IPS-18c (cell line): ENCODE data around the gene LRRC27.
"Not testable (repeated sequence)": the region's sequence is repeated elsewhere in the genome, so short reads cannot be mapped to it uniquely, and the experiment has no call there.

ENCODE experiments used
- H3K4me3 ChIP-seq: 2 replicates; pipeline ENCODE4 v1.7.0; 2013; ENCODE audit warnings: low read depth, mild to moderate bottlenecking, low read length, moderate library complexity; ENCODE audit not compliant: insufficient read depth
- H3K9me3 ChIP-seq: one replicate; pipeline ENCODE4 v1.6.1; 2013; ENCODE audit warnings: mild to moderate bottlenecking, low read length, moderate library complexity; ENCODE audit not compliant: control insufficient read depth, insufficient read depth

Gene LRRC27

DNA sequence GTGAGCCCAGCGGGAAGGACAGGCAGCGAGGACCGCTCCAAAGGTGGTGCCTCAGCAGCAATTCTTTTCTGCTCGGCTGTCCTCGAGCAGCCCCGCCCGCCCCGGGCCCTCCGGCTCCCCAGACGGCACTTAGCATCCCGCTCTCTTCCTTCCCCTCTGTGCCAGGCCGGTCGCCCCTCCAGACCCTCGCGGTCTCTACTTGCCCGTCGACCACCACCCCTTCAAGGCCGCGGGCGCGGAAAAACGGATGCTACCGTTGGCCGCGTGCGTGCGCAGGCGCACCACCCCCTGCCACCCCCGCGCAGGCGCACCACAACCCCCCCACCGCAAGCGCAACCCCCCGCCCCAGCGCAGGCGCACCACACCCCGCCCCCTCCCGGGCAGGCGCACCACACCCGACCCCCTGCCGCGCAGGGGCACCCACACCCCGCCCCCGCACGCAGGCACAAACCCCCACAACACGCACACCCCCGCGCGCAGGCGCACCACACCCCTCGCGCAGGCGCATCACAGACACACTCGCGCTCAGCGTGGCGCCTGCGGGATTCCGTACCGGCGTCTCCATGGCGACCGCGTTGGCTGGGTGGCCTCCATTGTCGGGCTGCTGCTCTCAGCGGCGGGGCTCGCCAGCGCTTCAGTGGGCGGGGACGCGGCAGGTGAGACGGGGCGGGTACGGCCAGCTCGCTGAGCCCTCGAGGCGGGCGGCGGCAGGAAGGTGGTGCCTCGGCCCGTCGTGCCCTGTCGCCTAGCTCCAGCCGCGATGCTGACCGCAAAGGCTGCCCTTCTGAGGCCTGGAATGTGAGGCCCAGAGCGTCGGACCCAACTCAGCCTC is at the start of gene LRRC27:
LRRC27 (plus strand) TSS at position 593 of the 832 bp plus-strand sequence. CDS start 1,332 bp downstream, outside the sequence.
- peak within 1 kb of the TSS; percentile 73 for H3K4me3 ChIP-seq
- no peaks in the 10 kb centered on the region for H3K9me3 ChIP-seq

GRCh38 chr10:132282667-132283603 is 49.1 kb upstream of the LRRC27 start:
- no peaks in the 10 kb centered on the region for H3K9me3 ChIP-seq
- H3K4me3 ChIP-seq = no peak overlapping the region

GRCh38 chr10:132283604-132284382 is 48.2 kb upstream of the LRRC27 start:
- H3K9me3 ChIP-seq = no peaks in the 10 kb centered on the region

DNA sequence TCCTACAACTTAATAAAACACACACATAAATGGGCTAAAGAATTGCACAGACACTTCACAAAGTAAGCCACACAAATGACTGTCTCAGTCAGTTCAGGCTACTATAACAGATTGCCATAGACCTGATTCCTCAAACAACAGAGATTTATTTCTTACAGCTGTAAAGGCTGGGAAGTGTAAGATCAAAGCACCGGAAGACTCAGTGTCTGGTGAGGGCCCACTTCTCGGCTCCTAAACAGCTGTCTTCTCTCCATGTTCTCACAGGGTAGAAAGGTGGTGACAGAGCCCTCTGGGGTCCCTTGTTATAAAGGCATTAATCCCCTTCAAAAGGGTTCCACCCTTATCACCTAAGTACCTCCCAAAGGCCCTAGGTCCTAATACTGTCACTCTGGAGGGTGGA is 42.6 kb upstream of the LRRC27 start:
- Histone ChIP-seq H3K9me3 (no peaks in the 10 kb centered on the region), H3K4me3 (no peak overlapping the region)

More at GRCh38 chr10:132283604-132284382, 48.2 kb upstream of the LRRC27 start:
- no peak overlapping the region for H3K4me3 ChIP-seq

GRCh38 chr10:132290631-132291030 is 41.4 kb upstream of the LRRC27 start:
- H3K9me3 ChIP-seq = no peaks in the 10 kb centered on the region
- H3K4me3 ChIP-seq = no peak overlapping the region

DNA sequence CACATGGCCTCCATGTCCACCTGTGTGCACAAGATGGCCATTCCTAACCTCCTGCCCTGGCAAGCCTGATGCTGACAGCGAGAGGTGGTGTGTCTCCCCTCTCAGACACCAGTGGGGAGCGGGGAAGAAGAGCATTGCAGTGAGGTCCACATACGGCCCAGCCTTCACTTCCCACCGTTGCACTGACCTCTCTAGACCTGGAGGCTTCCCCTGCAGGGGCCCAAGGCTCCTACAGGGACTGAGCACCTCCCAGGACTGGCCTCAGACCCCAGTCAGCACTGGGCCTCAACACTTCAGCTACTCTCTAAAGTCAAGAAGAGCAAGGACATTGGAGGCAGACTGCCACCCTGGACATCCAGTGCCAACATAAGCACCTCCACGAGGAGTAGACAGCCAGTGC is 40.2 kb upstream of the LRRC27 start:
- H3K4me3 ChIP-seq = no peak overlapping the region
- H3K9me3 ChIP-seq = no peaks in the 10 kb centered on the region

- no peaks in the 10 kb centered on the region for H3K9me3 ChIP-seq
- no peak overlapping the region for H3K4me3 ChIP-seq
Observed at GRCh38 chr10:132292287-132293200, 39.4 kb upstream of the LRRC27 start.

GRCh38 chr10:132293201-132293812 is 38.7 kb upstream of the LRRC27 start:
- H3K9me3 ChIP-seq = no peaks in the 10 kb centered on the region

GRCh38 chr10:132293813-132294520 is 38.0 kb upstream of the LRRC27 start:
- H3K9me3 ChIP-seq = no peaks in the 10 kb centered on the region
- no peak overlapping the region for H3K4me3 ChIP-seq

More at GRCh38 chr10:132293201-132293812, 38.7 kb upstream of the LRRC27 start:
- no peak overlapping the region for H3K4me3 ChIP-seq

- Histone ChIP-seq H3K9me3 (no peaks in the 10 kb centered on the region), H3K4me3 (no peak overlapping the region)
Observed at GRCh38 chr10:132294561-132295318, 37.3 kb upstream of the LRRC27 start.

DNA sequence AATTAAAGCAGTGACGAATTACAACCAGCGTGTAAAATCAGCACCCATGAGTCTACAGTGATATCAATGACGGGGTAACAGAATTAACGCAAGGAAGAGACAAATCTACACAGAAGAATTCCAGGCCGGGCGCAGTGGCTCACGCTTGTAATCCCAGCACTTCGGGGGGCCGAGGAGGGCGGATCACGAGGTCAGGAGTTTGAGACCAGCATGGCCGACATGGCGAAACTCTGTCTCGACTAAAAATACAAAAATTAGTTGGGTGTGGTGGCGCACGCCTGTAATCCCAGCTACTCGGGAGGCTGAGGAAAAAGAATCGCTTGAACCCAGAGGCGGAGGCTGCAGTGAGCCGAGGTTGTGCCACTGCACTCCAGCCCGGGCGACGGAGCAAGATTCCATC is 36.5 kb upstream of the LRRC27 start:
- not testable (repeated sequence) for H3K9me3 ChIP-seq, H3K4me3 ChIP-seq

GRCh38 chr10:132296666-132297443 is 35.1 kb upstream of the LRRC27 start:
- H3K4me3 ChIP-seq = no peak overlapping the region

GRCh38 chr10:132297526-132297925 is 34.5 kb upstream of the LRRC27 start:
- no peaks in the 10 kb centered on the region for H3K9me3 ChIP-seq
- no peak overlapping the region for H3K4me3 ChIP-seq

More at GRCh38 chr10:132296666-132297443, 35.1 kb upstream of the LRRC27 start:
- H3K9me3 ChIP-seq = no peaks in the 10 kb centered on the region
